ENCODE data around the gene IDH3G.

- TF ChIP-seq CTCF (IDR thresholded peaks at IDR 0.05; ENCODE audit: control extremely low read depth in 1 of 3, insufficient read depth in 1 of 3, low read depth in 1 of 3, low read length in 3 of 3) (no peak), MAX (IDR thresholded peaks at IDR 0.05) (no peak), POLR2A (IDR thresholded peaks at IDR 0.05; ENCODE audit: control extremely low read depth in 1 of 2, low read depth in 2 of 2, low read length in 2 of 2) (no peak), BRCA1 (IDR thresholded peaks at IDR 0.05; ENCODE audit: low read depth, low read length) (no peak), EZH2 (IDR thresholded peaks at IDR 0.05; ENCODE audit: low read depth, low read length, severe bottlenecking) (no peak), CHD7 (IDR thresholded peaks at IDR 0.05; ENCODE audit: insufficient replicate concordance, low read length) (no peak), SP2 (IDR thresholded peaks at IDR 0.05; ENCODE audit: low read length) (no peak), FOSL1 (IDR thresholded peaks at IDR 0.05; ENCODE audit: insufficient read depth, low read depth, low read length) (no peak)
Observed at GRCh38 chrX:153814591-153815315, 20.6 kb upstream of the IDH3G start.

Data from H1 (cell line).